GM12878 (cell line): ENCODE measurements around the gene OPRM1. TPM values are rescaled to one million over a fixed set of nuclear protein-coding genes. Genes with fewer than 3 reads are reported as not detected.

Experiments
- ATF7 ChIP-seq: fragments of 450-650 bp; IDR thresholded peaks from 2 replicates; pipeline ENCODE4 v1.6.1; 2016; ENCODE audit warnings: low read depth, mild to moderate bottlenecking
- EED ChIP-seq: sonication (generic); IDR thresholded peaks from 2 replicates; pipeline ENCODE4 v1.6.1; 2016; ENCODE audit warnings: antibody characterized with exemption, low read depth
- EGR1 ChIP-seq, 2 experiments: IDR thresholded peaks; 1 replicate in 1 of 2; 2 replicates in 1 of 2; pipeline ENCODE4 v1.6.1; 2011 to 2012; ENCODE audit warnings: low read depth in 2 of 2, low read length in 2 of 2, borderline replicate concordance in 1 of 2, mild to moderate bottlenecking in 1 of 2, moderate library complexity in 1 of 2
- EZH2 ChIP-seq: IDR thresholded peaks from 2 replicates; pipeline ENCODE4 v1.6.1; 2012; ENCODE audit warnings: low read depth, mild to moderate bottlenecking, control low read depth, inconsistent platforms, low read length, borderline replicate concordance; ENCODE audit not compliant: control insufficient read depth
- FOS ChIP-seq: IDR thresholded peaks from 3 replicates; pipeline ENCODE4 v1.6.1; 2011; ENCODE audit warnings: borderline replicate concordance; ENCODE audit not compliant: insufficient read length; ENCODE audit errors: extremely low read depth
- MEF2A ChIP-seq: IDR thresholded peaks from 2 replicates; pipeline ENCODE4 v1.6.1; 2011; ENCODE audit warnings: low read depth, mild to moderate bottlenecking, low read length, moderate library complexity; ENCODE audit not compliant: insufficient read depth
- NFYA ChIP-seq: IDR thresholded peaks from 2 replicates; pipeline ENCODE4 v1.6.1; 2011; ENCODE audit warnings: low read depth, mild to moderate bottlenecking, low read length, improper control_type of control experiment, borderline replicate concordance
- NR2C1 ChIP-seq: fragments of 450-650 bp; IDR thresholded peaks from 2 replicates; pipeline ENCODE4 v1.6.1; 2017; ENCODE audit warnings: antibody characterized with exemption, mild to moderate bottlenecking, moderate library complexity
- POLR2A ChIP-seq: IDR thresholded peaks from 2 replicates; pipeline ENCODE4 v1.6.1; 2011; ENCODE audit warnings: low read depth, mild to moderate bottlenecking, low read length
- RUNX3 ChIP-seq: IDR thresholded peaks from 2 replicates; pipeline ENCODE4 v1.6.1; 2012; ENCODE audit warnings: low read length, inconsistent platforms
- SKIL ChIP-seq: fragments of 450-650 bp; IDR thresholded peaks from 2 replicates; pipeline ENCODE4 v1.6.1; 2017; ENCODE audit warnings: mild to moderate bottlenecking, low read depth, inconsistent platforms; ENCODE audit not compliant: poor library complexity, severe bottlenecking
- SMARCA5 ChIP-seq: fragments of 450-650 bp; IDR thresholded peaks from 2 replicates; pipeline ENCODE4 v1.6.1; 2017; ENCODE audit warnings: mild to moderate bottlenecking
- SREBF1 ChIP-seq: IDR thresholded peaks from 2 replicates; pipeline ENCODE4 v1.6.1; 2012; ENCODE audit warnings: mild to moderate bottlenecking, low read length
- TAF1 ChIP-seq: IDR thresholded peaks from 2 replicates; pipeline ENCODE4 v1.6.1; 2011; ENCODE audit warnings: mild to moderate bottlenecking, low read depth, low read length, borderline replicate concordance
- WRNIP1 ChIP-seq: IDR thresholded peaks from 2 replicates; pipeline ENCODE4 v1.6.1; 2011; ENCODE audit warnings: low read depth, low read length, improper control_type of control experiment, borderline replicate concordance
- ZBED1 ChIP-seq: IDR thresholded peaks from 2 replicates; pipeline ENCODE4 v1.6.1; 2016; ENCODE audit warnings: borderline replicate concordance
- polyA plus RNA-seq, 11 experiments: library from polyadenylated mRNA; depleted of rRNA in 4 of 11; unstranded in 6 of 11; stranded (reverse) in 5 of 11; fragments of >200 nt; fragmentation: Nextera tagmentation in 4 of 11; fragmentation: Illumina TruSeq in 1 of 11; extraction: Ambion mirVana in 4 of 11; extraction: Trizol in 1 of 11; gene quantifications; 1 replicate in 1 of 11; 2 replicates in 10 of 11; pipeline versions ENCODE4 v1.2.1 to v1.2.3, GENCODE V29; 2011 to 2016; ENCODE audit warnings: inconsistent platforms in 2 of 11, missing spikeins in 2 of 11, low read depth in 1 of 11
- total RNA-seq, 4 experiments: library from RNA; depleted of rRNA in 3 of 4; stranded (reverse); fragments of >200 nt in 3 of 4; fragmentation: Illumina TruSeq in 1 of 4; extraction: Trizol in 1 of 4; gene quantifications; 2 replicates each; pipeline versions ENCODE4 v1.2.1 to v1.2.3, GENCODE V29; 2013 to 2021
- TF ChIP-seq, protein P1 (sequence below): fragments of 450-650 bp; formaldehyde crosslinking; IDR thresholded peaks from 2 replicates; pipeline ENCODE4 v1.5.0; 2022; ENCODE audit warnings: mild to moderate bottlenecking, missing genetic modification characterization
- TF ChIP-seq, protein P2 (sequence below): IDR thresholded peaks from 2 replicates; pipeline ENCODE4 v1.6.1; 2012; ENCODE audit warnings: mild to moderate bottlenecking, low read depth, low read length
- TF ChIP-seq, protein P3 (sequence below), 3 experiments: IDR thresholded peaks in 2 of 3; conservative IDR thresholded peaks in 1 of 3; 2 replicates each; pipeline ENCODE4 v1.5.1; 2011; ENCODE audit warnings: low read depth in 3 of 3, low read length in 3 of 3, mild to moderate bottlenecking in 3 of 3, control low read depth in 2 of 3, moderate library complexity in 2 of 3, inconsistent platforms in 1 of 3, mixed read lengths in 1 of 3; ENCODE audit not compliant: control insufficient read depth in 2 of 3, insufficient read depth in 1 of 3; ENCODE audit errors: extremely low read depth in 1 of 3

The OPRM1 gene
- total and polyA plus RNA-seq, 10 of the 15 experiments (the other 5 are each of a cell fraction or from before 2014, with no cell fraction given) = not detected

DNA sequence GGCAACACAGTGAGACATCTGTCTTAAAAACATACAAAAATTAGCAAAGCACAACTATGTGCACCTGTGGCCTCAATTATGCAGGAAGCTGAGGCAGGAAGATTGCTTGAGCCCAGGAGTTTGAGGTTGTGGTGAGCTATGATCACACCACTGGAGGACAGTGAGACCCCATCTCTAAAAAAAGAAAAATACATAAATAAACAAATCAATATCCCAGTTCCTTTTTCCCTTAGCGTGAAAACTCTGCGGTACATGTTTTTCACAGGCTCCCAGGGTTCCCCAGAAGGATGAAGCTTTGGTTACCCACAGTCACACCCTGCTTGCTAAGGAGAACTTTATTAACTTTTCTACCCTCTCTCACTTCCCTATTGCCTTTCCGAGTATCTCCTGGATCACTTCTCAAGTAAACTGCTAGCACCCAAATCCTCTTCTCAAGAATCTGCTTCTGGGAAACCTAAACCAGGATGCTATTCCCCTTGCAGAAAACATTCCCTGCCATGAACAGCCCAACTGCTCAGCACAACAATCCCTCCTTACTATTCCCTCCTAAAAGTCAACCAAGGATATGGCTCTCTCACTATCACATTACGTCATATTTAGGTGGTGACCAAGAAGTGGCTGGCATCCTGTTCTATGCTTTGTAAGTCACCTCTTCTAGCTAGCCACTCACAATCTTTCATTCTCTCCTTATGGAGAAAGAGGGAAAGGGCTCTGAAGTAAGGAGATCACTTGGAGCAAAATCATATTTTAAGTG, 195.2 kb downstream of the OPRM1 start (continued):
- no peak for TF ChIP-seq EGR1 (IDR thresholded peaks at IDR 0.05; ENCODE audit: borderline replicate concordance in 1 of 2, low read depth in 2 of 2, low read length in 2 of 2)
- TF ChIP-seq SMARCA5 = no peak
- TF ChIP-seq POLR2A = no peak
- TF ChIP-seq, protein P1, sequence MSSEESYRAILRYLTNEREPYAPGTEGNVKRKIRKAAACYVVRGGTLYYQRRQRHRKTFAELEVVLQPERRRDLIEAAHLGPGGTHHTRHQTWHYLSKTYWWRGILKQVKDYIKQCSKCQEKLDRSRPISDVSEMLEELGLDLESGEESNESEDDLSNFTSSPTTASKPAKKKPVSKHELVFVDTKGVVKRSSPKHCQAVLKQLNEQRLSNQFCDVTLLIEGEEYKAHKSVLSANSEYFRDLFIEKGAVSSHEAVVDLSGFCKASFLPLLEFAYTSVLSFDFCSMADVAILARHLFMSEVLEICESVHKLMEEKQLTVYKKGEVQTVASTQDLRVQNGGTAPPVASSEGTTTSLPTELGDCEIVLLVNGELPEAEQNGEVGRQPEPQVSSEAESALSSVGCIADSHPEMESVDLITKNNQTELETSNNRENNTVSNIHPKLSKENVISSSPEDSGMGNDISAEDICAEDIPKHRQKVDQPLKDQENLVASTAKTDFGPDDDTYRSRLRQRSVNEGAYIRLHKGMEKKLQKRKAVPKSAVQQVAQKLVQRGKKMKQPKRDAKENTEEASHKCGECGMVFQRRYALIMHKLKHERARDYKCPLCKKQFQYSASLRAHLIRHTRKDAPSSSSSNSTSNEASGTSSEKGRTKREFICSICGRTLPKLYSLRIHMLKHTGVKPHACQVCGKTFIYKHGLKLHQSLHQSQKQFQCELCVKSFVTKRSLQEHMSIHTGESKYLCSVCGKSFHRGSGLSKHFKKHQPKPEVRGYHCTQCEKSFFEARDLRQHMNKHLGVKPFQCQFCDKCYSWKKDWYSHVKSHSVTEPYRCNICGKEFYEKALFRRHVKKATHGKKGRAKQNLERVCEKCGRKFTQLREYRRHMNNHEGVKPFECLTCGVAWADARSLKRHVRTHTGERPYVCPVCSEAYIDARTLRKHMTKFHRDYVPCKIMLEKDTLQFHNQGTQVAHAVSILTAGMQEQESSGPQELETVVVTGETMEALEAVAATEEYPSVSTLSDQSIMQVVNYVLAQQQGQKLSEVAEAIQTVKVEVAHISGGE (CRISPR knock-in tag) = no peak
- no peak for TF ChIP-seq ZBED1
- TF ChIP-seq SKIL = no peak
- TF ChIP-seq WRNIP1 = no peak
- no peak for TF ChIP-seq SREBF1
- no peak for TF ChIP-seq MEF2A
- no peak for TF ChIP-seq TAF1
- TF ChIP-seq RUNX3 = peak; percentile 52; the same call in 1 of the 2 replicates
- no peak for TF ChIP-seq NFYA
- TF ChIP-seq, protein P2, sequence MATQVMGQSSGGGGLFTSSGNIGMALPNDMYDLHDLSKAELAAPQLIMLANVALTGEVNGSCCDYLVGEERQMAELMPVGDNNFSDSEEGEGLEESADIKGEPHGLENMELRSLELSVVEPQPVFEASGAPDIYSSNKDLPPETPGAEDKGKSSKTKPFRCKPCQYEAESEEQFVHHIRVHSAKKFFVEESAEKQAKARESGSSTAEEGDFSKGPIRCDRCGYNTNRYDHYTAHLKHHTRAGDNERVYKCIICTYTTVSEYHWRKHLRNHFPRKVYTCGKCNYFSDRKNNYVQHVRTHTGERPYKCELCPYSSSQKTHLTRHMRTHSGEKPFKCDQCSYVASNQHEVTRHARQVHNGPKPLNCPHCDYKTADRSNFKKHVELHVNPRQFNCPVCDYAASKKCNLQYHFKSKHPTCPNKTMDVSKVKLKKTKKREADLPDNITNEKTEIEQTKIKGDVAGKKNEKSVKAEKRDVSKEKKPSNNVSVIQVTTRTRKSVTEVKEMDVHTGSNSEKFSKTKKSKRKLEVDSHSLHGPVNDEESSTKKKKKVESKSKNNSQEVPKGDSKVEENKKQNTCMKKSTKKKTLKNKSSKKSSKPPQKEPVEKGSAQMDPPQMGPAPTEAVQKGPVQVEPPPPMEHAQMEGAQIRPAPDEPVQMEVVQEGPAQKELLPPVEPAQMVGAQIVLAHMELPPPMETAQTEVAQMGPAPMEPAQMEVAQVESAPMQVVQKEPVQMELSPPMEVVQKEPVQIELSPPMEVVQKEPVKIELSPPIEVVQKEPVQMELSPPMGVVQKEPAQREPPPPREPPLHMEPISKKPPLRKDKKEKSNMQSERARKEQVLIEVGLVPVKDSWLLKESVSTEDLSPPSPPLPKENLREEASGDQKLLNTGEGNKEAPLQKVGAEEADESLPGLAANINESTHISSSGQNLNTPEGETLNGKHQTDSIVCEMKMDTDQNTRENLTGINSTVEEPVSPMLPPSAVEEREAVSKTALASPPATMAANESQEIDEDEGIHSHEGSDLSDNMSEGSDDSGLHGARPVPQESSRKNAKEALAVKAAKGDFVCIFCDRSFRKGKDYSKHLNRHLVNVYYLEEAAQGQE = no peak
- TF ChIP-seq, protein P3, sequence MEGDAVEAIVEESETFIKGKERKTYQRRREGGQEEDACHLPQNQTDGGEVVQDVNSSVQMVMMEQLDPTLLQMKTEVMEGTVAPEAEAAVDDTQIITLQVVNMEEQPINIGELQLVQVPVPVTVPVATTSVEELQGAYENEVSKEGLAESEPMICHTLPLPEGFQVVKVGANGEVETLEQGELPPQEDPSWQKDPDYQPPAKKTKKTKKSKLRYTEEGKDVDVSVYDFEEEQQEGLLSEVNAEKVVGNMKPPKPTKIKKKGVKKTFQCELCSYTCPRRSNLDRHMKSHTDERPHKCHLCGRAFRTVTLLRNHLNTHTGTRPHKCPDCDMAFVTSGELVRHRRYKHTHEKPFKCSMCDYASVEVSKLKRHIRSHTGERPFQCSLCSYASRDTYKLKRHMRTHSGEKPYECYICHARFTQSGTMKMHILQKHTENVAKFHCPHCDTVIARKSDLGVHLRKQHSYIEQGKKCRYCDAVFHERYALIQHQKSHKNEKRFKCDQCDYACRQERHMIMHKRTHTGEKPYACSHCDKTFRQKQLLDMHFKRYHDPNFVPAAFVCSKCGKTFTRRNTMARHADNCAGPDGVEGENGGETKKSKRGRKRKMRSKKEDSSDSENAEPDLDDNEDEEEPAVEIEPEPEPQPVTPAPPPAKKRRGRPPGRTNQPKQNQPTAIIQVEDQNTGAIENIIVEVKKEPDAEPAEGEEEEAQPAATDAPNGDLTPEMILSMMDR (IDR thresholded peaks at IDR 0.05 in 2 of 3, conservative IDR thresholded peaks at IDR 0.05 in 1 of 3; ENCODE audit: control insufficient read depth in 2 of 3, extremely low read depth in 1 of 3, insufficient read depth in 1 of 3, low read depth in 3 of 3, low read length in 3 of 3) = no peak
- TF ChIP-seq EED = no peak
- no peak for TF ChIP-seq NR2C1
- no peak for TF ChIP-seq EZH2
- TF ChIP-seq ATF7 = peak; percentile 99
- no peak for TF ChIP-seq FOS
